Pancreas (tissue), 10 donors: ENCODE measurements around the gene TRIO. TPM values are rescaled to one million over a fixed set of nuclear protein-coding genes. Genes with fewer than 3 reads are reported as not detected.

Source experiments
- ATAC-seq, 4 donors: fragments of 200-7000 bp; cut with Tn5 transposase; one replicate each; pipeline versions ENCODE4 v1.8.0 to v1.9.1; 2020; ENCODE audit warnings: mild to moderate bottlenecking in 4 of 4, moderate library complexity in 4 of 4
- DNase-seq, 6 donors: peaks; one replicate each; pipeline ENCODE4 v3.0.0-alpha.2; 2020
- FAIRE-seq: peaks from 2 replicates; lab custom pipeline; 2012; peaks lifted over from hg19 to GRCh38; lab: Jason Lieb, UNC
- H3K27ac ChIP-seq, 4 donors: fragments of 200-600 bp; sonication (generic); 1 replicate in 3 of 4; 2 replicates in 1 of 4; pipeline versions ENCODE4 v1.5.0 to v1.8.0; 2020
- H3K27me3 ChIP-seq, 4 donors: fragments of 200-600 bp; one replicate each; pipeline ENCODE4 v1.8.0; 2021
- H3K36me3 ChIP-seq, 3 donors: fragments of 200-600 bp; sonication (generic) in 1 of 3; one replicate each; pipeline versions ENCODE4 v1.5.0 to v1.8.0; 2020 to 2021
- H3K4me1 ChIP-seq, 3 donors: fragments of 200-600 bp; one replicate each; pipeline ENCODE4 v1.8.0; 2021
- H3K4me3 ChIP-seq, 4 donors: fragments of 200-600 bp; sonication (generic) in 2 of 4; one replicate each; pipeline versions ENCODE4 v1.5.0 to v1.8.0; 2020 to 2021
- H3K9me3 ChIP-seq, 4 donors: fragments of 200-600 bp; one replicate each; pipeline ENCODE4 v1.8.0; 2021
- CTCF ChIP-seq, 4 donors: fragments of 200-600 bp; sonication (generic) in 3 of 4; IDR thresholded peaks; one replicate each; pipeline versions ENCODE4 v1.5.0 to v1.8.0; 2021; ENCODE audit warnings: antibody characterized with exemption in 4 of 4
- WGBS, 2 donors: extraction: QIAGEN DNeasy Blood & Tissue Kit; methylation state at CpG; one replicate each; pipeline ENCODE4 v1.1.7; 2013; 5-methylcytosine and 5-hydroxymethylcytosine counted together
- intact Hi-C, 3 donors: fragments of 100-400 bp; cut with DNase I; formaldehyde crosslinking; loops; one replicate each; pipeline versions ENCODE4 v1.11.1 to v1.14.2; 2022
- polyA plus RNA-seq, 2 donors: library from polyadenylated mRNA; stranded (reverse); fragments of 200-250 nt; gene quantifications; one replicate each; pipeline ENCODE4 v1.2.3, GENCODE V29; 2013
- total RNA-seq, 6 donors: library from RNA; stranded (reverse); fragmentation: NEBNext Ultra II Directional in 4 of 6; extraction: Animal tissue kit (Norgen Biotek cat#: 25700) in 4 of 6; gene quantifications; one replicate each; pipeline versions ENCODE4 v1.2.1 to v1.2.4, GENCODE V29; 2021 to 2023
- donor health status: healthy with polysubstance abuse.
- donor health status: DM: no; HTN: no; CAD: no; lungs with moderate emphysema.
- donor health status: DM: no; HTN: no; CAD: no.
- donor health status: control.
- donor health status: control.
- donor health status: Bipolar disorder and iron deficiency.
- donor health status: DM: yes; HTN: yes; CAD: no.
- donor health status: DM: no; HTN: no; CAD: no.
- donor health status: DM: no; HTN: no; CAD: no.
- donor health status: DM: yes; HTN: yes; CAD: no.

Gene TRIO
- total and polyA plus RNA-seq, 8 donors = 27.3 to 82.5 (median 38.3) TPM

- no peak for DNase-seq
- TF ChIP-seq CTCF (IDR thresholded peaks at IDR 0.05) = no peak
- intact Hi-C loops = no loop called here
Measured at GRCh38 chr5:14508046-14508445, 364.9 kb downstream of the TRIO start.

DNA sequence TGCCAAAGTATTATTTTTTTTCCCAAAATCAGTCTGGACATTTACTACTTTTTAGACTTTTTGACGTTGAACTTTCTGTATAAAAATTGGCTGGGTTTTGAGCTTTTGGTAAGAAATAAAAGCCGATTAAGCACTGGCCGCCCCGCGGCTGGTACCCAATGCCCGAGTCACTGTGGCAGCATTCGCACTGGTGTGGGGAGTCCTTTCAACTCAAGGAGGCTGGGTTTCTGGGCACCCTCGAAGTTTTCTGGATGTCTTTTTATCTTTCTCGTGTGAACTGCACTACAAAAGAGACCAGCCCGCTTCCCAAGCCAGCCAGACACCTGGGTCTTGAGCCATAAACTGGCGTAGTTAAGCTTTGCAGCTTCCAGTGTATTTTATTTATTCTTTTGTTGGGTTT, 366.4 kb downstream of the TRIO start:
- H3K9me3 ChIP-seq = no peaks in the 10 kb centered on the region
- H3K36me3 ChIP-seq = peaks cover 0 to 9% (median 2%) of the 10 kb centered on the region in 3 donors
- no peak overlapping the region for H3K4me3 ChIP-seq
- WGBS, 2 donors = 81% methylated on average over 11 of the region's 11 CpGs
- intact Hi-C loops = no loop called here
- H3K27ac ChIP-seq = no peak overlapping the region
- H3K4me1 ChIP-seq = no peaks in the 10 kb centered on the region
- no peaks in the 10 kb centered on the region for H3K27me3 ChIP-seq
- no peak for DNase-seq
- no peak for TF ChIP-seq CTCF (IDR thresholded peaks at IDR 0.05)
- no peak for FAIRE-seq
- no peak for ATAC-seq

More at GRCh38 chr5:14508046-14508445, 364.9 kb downstream of the TRIO start:
- ATAC-seq (no peak), FAIRE-seq (no peak)
- 93% methylated on average over 20 of the region's 20 CpGs for WGBS, 2 donors
- H3K9me3 ChIP-seq = no peaks in the 10 kb centered on the region
- H3K4me3 ChIP-seq = no peak overlapping the region
- H3K36me3 ChIP-seq = peaks cover 0 to 17% (median 2%) of the 10 kb centered on the region in 3 donors
- no peak overlapping the region for H3K27ac ChIP-seq
- H3K4me1 ChIP-seq = no peaks in the 10 kb centered on the region
- no peaks in the 10 kb centered on the region for H3K27me3 ChIP-seq

GRCh38 chr5:14510156-14510734, 367.1 kb downstream of the TRIO start:
- ATAC-seq = peak in 2 of 4 donors; percentile 59 to 78
- Histone ChIP-seq H3K36me3 (peaks cover 0 to 9% (median 2%) of the 10 kb centered on the region in 3 donors), H3K27ac (no peak overlapping the region), H3K27me3 (no peaks in the 10 kb centered on the region), H3K4me1 (no peaks in the 10 kb centered on the region), H3K9me3 (no peaks in the 10 kb centered on the region), H3K4me3 (no peak overlapping the region)
- no peak for TF ChIP-seq CTCF (IDR thresholded peaks at IDR 0.05)
- FAIRE-seq = no peak
- intact Hi-C loops = no loop called here
- no peak for DNase-seq
- WGBS, 2 donors = 84 to 88% methylated on average over 11 of the region's 11 CpGs

DNA sequence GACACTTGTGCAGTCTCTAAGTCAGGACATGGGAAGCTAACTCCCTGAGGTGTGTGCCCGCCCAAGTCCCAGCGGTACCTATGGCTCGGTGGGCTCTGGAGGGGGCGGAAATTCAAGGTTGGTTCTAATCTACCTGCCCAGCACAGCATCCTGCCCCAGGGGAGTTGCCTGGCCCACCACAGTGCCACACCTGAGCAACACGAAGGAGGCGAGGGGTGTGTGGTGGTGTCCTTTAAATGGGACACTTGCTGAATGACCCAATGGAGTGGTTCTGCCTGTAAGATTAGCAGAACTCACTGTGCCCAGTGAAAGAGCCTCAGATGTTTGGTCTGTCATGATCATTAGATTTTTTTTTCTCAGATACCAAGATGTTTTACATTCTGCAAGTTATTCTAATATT, 367.7 kb downstream of the TRIO start:
- intact Hi-C loops = no loop called here
- ATAC-seq (peak in 1 of 4 donors; percentile 8), DNase-seq (no peak), FAIRE-seq (no peak)
- Histone ChIP-seq H3K36me3 (peaks cover 0 to 9% (median 2%) of the 10 kb centered on the region in 3 donors), H3K4me1 (no peaks in the 10 kb centered on the region), H3K9me3 (no peaks in the 10 kb centered on the region), H3K27ac (no peak overlapping the region), H3K4me3 (no peak overlapping the region), H3K27me3 (no peaks in the 10 kb centered on the region)
- 79 to 84% methylated on average over 6 of the region's 6 CpGs for WGBS, 2 donors
- no peak for TF ChIP-seq CTCF (IDR thresholded peaks at IDR 0.05)

DNA sequence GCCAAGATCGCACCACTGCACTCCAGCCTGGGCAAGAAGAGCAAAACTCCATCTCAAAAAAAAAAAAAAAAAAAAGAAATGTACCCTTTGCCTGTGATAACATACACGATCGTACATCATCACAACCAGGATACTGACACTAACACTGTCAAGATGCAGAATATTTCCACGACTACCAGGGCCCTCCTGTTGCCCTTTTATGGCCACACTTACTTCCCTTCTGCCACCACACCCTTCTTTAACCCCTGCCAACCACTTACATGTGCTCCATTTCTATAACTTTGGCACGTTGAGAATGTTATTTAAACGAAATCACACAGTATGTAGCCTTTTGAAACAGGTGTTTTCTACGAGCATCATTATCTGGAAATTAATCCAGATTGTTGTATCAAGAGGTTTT, 369.4 kb downstream of the TRIO start:
- no peaks in the 10 kb centered on the region for H3K9me3 ChIP-seq
- no peaks in the 10 kb centered on the region for H3K4me1 ChIP-seq
- DNase-seq = no peak
- peaks cover 0 to 9% (median 2%) of the 10 kb centered on the region in 3 donors for H3K36me3 ChIP-seq
- no peak for ATAC-seq
- no peak overlapping the region for H3K4me3 ChIP-seq
- no peak overlapping the region for H3K27ac ChIP-seq
- H3K27me3 ChIP-seq = no peaks in the 10 kb centered on the region
- 60 to 66% methylated on average over 7 of the region's 7 CpGs for WGBS, 2 donors
- no peak for TF ChIP-seq CTCF (IDR thresholded peaks at IDR 0.05)
- intact Hi-C loops = no loop called here
- FAIRE-seq = no peak
